ELR (cell line): ENCODE results near the gene ATAD3C.
A peak's percentile ranks its signal among the peaks of the same experiment; 100 is the strongest.
"Not testable (repeated sequence)": the region's sequence is repeated elsewhere in the genome, so short reads cannot be mapped to it uniquely, and the experiment has no call there.

Experiments used
- DNase-seq: peaks from one replicate; pipeline ENCODE4 v3.0.0-alpha.2; 2015; ENCODE audit warnings: low read depth

The ATAD3C gene

DNA sequence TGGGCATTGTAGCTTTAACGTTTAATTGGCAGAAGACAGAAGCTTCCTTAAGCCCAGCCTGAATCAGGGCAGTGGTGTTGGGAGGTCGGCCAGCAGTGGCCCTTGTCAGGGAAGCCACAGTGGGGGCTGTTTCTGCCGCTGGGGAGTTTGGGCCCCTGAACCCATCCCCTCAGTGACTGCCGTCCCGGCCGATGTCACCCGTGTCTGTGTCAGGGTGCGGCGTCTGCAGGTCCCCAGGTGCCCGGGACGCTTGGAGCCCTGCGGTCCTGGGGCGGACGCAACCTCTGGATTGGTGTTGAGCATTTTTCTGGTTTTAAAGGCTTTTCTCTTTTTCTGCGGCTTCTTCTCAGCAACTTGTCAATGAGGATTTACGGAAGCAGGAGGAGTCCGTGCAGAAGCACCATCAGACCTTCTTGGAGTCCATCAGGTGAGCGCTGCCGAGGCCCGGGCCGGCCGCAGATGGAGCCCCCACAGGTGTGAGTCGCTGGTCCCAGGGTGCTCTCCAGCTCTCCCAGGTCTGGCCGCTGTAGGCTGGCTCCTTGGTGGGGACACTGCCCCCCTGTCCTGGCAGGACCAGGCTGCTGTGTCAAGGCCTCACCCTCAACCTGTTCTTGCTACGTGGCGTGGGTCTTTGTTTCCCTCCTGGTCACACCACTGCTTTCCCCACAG, 2.3 kb downstream of the ATAD3C start:
- no peak for DNase-seq

DNA sequence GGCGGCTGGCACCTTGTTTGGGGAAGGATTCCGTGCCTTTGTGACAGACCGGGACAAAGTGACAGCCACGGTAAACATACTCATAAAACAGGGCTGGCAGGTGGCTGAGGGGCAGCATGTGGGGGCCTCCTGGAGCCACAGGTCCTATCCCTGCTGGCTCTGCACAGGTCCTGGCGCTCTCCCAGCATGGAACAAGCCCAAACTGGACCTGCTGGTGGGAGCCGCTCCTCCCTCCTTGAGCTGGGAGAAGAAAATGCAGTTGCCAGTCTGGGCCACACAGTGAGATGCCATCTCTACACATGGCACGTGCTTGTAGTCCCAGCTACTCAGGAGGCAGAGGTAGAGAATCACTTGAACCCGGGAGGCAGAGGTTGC, 2.9 kb downstream of the ATAD3C start:
- not testable (repeated sequence) for DNase-seq

DNA sequence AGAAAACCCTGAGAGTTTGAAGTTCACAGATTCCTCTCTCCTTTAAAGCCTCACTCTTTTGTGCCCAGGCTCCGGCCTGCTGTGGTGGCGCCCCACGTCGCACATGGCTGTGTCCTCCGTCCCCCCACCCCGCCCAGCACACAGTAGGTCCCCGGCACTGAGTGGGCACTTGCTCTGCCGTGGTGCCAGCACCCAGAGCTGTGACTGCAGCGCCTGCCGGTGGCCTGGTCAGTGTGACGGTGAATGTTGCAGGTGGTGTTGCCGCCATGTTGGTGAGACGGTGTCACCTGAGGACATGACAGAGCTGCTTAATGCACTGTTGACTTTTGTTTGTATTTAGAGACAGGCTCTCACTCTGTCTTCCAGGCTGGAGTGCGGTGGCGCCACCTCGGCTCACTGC, 3.4 kb downstream of the ATAD3C start:
- no peak for DNase-seq

DNA sequence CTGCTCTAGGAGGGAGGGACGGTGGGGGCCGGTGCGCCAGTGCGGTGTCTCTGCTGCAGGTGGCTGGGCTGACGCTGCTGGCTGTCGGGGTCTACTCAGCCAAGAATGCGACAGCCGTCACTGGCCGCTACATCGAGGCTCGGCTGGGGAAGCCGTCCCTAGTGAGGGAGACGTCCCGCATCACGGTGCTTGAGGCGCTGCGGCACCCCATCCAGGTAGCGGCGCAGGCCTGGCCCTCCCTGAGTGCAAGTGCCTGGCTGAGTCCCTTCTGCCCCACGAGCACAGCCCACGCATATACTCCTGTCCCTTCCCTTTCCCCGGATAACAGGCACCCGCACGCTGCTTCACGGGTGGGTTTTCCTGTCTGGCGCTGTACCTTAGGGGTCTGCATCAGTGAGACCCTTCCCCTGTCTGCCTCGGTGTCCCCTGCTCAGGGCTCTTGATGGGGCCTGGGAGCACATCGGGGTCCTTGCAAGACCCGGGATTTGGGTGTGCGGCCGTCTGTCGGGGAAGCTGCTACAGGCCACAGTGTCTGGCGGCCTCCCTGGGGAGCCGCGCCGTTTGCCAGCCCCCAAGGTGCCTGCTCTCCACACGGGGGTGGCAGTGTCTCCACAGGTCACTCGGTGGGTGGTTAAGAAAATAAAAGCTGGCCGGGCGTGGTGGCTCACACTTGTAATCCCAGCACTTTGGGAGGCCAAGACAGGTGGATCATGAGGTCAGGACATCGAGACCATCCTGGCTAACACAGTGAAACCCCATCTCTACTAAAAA, 5.0 kb downstream of the ATAD3C start:
- not testable (repeated sequence) for DNase-seq

DNA sequence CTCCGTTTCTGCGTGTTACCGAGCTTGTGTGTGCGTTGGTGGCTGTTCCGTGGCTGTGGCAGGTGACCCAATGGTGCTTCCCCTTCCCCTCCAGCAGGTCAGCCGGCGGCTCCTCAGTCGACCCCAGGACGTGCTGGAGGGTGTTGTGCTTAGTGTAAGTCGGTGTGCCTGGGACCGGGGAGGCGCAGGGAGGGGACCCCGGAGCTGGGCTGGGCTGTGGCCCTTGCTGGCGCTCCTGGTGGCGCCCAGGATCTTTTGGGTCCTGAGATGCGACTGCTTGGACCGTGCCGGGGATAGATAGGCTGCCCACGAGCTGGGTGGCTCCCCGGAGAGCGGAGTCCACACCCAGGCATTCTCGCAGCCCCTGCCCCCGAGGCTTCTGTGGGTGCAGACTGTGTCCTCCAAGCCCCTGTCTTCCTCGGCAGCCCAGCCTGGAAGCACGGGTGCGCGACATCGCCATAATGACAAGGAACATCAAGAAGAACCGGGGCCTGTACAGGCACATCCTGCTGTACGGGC, 5.9 kb downstream of the ATAD3C start:
- DNase-seq: no peak

DNA sequence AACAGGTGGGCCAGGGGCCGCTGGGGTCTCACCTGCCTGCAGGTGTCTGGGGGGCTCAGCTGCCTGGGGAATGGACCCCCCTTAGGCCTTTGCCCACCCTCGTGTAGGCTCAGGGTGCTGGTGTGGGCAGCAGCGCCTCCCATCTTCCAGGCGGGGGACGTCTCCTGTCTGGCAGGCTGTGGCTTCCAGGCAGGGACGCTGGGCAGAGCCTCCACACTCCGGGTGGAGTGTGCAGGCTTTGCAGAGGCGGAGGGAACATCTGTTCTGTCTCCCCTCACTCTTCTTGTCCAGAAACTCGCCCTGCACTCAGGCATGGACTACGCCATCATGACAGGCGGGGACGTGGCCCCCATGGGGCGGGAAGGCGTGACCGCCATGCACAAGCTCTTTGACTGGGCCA, 6.4 kb downstream of the ATAD3C start:
- DNase-seq: not testable (repeated sequence)

DNA sequence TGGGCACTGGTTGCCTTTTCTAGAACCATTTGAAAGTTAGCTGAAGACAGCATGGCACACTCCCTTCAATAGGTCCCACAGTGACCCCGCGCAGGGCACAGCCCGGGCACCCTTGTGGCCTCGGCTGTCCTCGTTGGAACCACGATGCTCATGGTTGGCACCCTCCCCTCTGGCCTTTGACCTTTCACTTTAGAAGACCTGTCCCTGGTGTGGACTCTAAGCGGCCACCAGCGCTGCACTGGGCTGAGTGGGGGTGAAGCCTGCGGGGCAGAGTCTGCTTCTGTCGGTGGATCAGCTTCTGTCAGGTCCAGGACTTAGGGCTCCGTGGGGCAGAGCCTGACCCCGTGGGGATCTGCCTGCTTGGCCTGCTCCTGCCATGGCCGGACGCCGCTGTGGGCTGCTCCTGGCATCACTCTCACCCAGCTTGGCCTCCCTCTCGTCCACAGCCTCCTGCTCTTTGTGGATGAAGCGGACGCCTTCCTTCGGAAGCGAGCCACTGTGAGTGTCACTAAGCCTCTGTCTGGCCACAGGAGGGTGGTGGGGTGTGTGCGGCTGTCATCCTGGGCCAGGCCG, 7.3 kb downstream of the ATAD3C start:
- not testable (repeated sequence) for DNase-seq

DNA sequence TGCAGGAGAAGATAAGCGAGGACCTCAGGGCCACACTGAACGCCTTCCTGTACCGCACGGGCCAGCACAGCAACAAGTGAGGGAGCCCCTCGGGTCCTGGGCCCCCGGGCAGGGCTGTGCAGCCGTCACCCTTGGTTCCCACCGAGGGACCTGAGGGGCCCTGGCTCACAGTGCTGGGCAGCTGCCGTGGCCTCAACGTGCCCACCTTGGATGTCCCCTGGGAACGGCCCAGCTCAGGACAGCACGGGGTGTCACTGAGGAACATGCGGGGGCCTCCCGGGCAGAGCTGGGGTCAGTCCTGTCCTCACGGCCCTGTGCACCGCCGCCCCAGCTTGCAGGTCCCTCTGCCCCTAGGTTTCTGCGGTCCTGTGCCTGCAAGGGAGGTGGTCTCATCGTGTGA, 9.7 kb downstream of the ATAD3C start:
- not testable (repeated sequence) for DNase-seq

DNA sequence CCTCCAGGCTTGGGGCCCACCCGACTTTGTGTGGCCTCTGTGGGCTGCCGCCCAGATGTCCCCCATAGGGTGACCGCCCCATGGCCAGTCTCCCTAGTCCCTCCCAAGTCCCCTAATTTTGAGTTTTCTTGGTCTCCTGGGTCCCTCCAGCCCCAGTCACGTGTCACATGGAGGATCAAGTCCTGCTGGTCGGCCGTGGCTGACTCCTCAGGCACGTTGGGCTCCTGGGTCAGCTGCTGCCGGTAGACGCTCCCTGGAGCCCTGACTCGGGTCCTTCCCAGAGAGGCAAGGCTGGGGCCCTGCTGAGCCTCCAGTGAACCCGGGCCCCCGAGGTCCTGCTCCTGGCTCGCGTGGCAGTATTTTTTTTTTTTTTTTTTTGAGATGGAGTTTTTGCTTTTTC, 10.2 kb downstream of the ATAD3C start:
- not testable (repeated sequence) for DNase-seq

DNA sequence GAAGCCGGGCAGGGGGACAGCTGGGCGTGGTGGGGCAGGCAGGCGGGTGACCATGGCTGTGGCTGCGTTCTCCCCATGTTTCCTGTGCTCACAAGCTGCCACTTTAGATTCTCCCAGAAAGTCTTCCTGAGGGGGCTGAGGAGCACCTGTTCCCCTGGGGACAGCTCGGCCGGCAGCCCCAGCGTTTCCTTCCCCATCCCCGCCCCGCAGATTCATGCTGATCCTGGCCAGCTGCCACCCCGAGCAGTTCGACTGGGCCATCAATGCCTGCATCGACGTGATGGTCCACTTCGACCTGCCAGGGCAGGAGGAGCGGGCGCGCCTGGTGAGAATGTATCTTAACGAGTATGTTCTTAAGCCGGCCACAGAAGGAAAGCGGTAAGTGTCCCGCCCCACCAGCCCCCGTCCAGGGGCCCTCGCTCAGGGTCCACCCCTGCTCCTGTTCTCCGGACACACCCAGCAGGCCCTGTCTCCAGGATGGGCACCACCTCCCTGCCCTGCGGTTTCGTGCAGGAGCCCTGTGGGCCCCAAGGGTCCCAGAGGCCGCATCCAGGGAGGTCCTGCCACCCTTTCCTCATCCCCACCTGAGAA, 11.1 kb downstream of the ATAD3C start:
- DNase-seq: no peak

DNA sequence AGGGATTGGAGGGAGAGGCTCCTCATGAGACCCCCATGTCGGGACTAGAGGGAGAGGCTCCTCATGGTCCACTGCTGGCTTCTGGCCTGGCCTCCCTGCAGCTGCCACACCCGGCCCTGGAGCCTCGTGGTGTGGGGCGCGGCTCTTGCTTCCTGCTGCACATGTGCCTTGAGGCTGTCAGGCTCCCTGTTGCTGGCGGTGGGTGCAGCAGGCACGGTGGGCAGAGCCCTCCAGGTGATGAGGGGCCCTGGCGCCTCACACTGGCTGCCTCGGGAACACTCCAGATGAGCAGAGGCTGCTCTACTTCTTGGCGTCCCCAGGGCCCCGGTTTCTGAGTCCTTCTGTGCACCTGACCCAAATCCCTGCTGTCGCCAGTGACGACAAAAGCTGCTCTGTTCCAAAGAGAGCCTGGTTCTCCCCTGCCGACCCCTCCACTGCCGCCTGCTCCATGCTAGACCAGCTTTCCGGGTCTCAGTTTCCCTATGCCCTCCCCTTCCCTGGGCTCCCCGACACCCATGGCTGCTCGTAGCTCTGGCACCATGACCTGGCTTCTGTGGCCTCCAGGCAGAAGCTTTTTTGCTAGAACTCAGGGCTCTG, 12.3 kb downstream of the ATAD3C start:
- no peak for DNase-seq

DNA sequence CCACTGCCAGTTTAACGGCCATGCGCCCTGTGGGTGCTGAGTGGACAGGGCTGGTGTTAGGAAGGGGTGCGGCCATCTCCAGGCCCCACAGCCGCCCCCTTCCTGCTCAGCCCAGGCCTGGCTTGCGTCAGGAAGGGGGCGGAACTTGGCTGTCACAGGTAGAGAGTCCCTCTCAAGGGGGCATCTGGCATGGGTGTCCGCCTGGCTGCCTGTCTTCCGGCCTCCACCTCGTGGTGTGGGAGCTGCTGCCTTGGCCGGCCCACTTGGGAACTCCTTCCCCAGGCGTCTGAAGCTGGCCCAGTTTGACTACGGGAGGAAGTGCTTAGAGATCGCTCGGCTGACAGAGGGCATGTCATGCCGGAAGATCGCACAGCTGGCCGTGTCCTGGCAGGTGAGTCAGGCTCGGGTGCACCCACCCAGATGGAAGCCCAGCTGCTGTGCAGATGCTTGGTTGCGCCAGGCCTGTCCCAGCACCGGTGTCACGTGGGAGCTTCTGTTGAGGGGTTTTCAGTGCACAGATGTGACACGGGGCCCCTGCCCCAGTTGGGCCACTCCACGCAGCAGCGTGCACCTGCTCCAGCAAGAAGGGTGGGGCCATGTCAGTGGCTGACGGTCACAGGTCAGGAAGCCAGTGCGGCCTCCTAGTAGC, 13.0 kb downstream of the ATAD3C start:
- peak; percentile 50 for DNase-seq

DNA sequence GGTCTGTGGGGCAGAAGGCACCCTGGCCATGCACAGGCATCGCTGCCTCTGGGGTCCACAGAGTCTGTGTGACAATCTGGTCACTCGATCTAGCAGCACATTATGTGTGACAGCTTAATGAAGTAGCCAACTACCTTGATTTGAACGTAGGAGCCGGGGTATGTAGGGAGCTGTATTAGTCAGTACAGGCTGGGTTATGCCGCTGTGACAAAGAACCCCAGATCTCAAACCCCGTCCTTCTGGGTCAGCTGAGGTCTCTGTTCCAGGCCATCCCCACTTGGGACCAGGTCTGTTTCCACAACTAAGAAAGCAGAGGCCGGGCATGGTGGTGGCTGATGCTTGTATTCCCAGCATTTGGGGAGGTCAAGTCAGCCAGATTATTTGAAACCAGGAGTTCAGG, 13.8 kb downstream of the ATAD3C start:
- DNase-seq: no peak

DNA sequence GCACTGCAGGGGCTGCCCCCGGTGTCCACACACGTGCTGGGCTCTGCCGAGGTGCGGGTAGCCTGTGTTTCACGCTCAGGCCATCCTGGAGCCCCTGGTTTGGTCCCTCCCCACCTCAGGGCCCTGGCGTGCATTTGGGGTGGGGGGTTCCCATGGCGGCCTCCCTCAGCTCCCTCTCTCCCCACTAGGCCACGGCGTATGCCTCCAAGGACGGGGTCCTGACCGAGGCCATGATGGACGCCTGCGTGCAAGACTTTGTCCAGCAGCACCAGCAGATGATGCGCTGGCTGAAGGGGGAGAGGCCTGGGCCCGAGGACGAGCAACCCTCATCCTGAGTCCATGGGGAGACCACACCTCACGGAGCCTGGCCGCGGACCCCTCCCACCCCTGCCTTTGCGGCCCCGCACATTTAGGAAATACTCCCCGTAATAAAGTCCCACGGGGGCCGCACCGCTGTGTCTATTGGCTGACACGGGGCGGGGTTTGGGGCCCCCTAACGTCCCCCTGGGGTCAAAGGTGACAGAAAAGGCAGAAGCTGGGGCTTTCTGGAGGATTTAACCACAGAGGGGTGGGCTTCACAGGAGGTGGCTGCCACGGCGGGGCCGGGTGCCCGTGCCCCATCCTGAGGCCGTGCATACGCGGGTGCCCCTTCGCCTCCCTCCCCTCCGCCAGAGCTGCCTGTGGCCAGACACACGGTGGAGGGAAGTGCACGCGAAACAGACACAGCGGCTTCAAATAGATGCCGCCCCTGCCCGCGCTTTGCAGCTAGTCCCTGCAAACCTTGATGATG, 18.9 kb downstream of the ATAD3C start:
- not testable (repeated sequence) for DNase-seq

DNA sequence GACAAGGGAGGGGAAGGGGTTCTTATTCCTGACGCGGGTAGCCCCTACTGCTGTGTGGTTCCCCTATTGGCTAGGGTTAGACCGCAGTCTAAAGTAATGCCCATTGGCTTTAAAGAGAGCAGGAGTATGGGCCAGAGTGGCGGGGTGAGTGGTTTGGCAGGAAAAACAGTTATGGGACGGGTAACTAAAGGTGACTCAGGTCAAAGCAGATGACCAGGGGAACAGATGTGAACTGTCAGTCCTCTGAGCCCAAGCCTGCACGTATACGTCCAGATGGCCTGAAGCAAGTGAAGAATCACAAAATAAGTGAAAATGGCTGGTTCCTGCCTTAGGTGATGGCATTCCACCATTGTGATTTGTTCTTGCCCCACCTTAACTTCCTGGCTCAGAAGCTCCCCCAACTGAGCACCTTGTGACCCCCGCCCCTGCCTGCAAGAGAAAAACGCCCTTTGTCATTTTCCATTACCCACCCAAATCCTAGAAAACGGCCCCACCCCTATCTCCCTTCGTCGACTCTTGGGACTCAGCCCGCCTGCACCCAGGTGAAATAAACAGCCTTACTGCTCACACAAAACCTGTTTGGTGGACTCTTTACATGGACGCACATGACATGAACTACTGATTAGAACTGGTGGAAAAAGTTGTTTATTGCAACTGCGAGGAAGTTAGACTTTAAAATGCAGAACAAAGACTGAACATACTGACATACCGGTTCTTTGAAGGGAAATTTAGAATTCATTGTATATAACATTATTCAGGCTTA, 21.3 kb downstream of the ATAD3C start:
- no peak for DNase-seq

DNA sequence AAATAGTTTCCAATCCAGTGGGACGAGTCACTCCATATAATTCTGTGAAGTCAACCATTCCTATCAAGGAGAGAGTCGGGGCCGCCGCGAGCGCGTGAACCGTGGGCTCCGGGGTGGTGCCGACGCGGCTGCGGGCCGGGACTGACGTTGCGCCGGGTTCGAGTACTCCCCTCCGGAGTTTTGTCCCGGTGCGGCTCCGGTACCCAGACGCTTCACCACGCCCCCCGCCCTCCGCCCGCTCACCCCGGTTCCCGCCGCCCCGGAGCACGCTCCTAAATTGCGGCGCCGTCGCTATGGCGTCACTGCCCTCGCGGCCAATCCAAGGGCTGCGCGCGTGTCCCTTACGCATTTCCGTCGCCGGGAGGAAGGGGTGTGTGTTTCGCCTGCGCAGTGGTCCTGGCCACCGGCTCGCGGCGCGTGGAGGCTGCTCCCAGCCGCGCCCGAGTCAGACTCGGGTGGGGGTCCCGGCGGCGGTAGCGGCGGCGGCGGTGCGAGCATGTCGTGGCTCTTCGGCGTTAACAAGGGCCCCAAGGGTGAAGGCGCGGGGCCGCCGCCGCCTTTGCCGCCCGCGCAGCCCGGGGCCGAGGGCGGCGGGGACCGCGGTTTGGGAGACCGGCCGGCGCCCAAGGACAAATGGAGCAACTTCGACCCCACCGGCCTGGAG, 22.0 kb downstream of the ATAD3C start, which contains the start of gene ATAD3B:
ATAD3B (plus strand) TSS at position 377 of the 664 bp plus-strand sequence; CDS start at position 497, 120 bp downstream.
- peak; percentile 90 for DNase-seq

DNA sequence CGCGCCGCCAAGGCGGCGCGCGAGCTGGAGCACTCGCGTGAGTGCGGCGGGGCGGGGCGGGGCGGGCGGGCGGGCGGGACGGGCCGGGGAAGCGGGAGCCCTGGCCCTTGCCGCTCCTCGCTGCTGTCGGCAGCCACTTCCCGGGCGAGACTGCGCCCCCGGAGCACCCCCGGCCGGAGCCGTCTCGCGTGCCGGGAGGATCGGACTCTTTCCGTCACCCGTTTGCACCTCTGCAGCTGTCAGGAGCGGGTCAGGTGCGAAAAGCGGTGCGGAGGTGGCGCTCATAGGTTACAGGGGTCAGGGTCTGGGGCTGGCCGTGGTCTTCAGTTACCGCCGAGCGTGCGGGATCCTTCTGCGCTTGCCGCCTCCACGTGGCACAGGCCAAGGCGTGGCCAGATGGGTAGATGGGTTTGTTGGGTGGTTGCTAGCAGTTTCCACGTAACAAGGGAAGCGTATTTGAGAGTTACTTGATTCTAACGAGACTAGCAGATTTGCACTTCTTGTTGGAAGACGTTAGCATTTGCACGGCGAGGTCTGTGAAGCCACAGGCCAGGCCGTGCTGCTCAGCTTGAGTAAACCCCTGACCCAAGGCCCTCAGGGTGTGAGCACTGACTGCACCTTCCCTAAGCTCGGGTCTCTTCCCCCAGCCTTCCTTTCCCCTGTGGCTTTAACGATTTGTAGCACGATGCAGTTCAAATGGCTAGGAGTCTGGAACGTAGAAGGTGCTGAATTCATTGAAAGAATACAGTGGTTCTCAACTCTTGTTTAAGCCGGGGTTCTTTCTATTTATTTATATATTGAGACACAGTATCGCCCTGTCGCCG, 22.8 kb downstream of the ATAD3C start:
- DNase-seq: peak; percentile 16

DNA sequence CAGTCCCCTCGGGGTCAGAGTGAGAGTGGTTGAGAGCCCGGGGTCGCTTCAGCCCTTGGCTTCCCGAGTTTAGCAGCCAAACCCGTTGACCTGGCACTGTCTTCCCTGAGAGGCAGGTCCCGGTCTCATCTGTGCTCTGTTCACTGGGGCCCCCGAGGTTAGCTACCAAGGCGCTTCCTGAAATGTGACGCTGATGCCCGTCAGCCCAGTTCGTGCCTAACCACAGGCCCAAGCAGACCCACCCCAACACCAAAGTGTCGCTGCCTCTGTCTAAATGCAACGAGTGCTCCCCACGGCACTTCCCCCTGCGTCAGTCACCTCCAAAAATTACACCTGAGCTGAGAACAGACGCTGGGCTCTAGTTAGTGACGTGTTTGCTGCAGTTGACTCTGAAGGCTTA, 26.5 kb downstream of the ATAD3C start:
- DNase-seq: not testable (repeated sequence)

DNA sequence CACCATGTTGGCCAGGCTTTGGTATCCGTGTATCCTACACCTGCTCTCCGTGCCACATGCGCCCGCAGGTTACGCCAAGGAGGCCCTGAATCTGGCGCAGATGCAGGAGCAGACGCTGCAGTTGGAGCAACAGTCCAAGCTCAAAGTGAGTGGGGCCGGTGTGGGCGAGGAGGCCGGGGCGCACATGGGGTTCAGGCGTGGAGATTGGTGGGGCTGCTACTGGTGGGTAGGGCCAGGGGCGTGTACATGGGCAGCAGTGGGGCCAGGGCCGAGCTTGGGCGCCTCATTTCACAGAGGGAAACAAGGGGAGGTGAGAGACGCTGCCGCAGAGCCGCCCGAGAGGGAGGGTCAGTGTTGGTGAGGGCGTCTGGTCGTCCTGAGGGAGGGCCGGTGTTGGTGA, 27.7 kb downstream of the ATAD3C start:
- no peak for DNase-seq
